ENCODE data around the gene ATG4D. TPM values are rescaled to one million over a fixed set of nuclear protein-coding genes. Genes with fewer than 3 reads are reported as not detected.

ATG4D gene
- total and polyA plus RNA-seq, 10 of the 15 experiments (the other 5 are each of a cell fraction or from before 2014, with no cell fraction given): 0.39 to 28.7 (median 13.4) TPM

GRCh38 chr19:10520652-10521318 lies 22.9 kb upstream of the ATG4D start (continued):
- TF ChIP-seq E4F1 (IDR thresholded peaks at IDR 0.05; ENCODE audit: borderline replicate concordance, partially characterized antibody): no peak
- no peak for TF ChIP-seq MLLT1 (IDR thresholded peaks at IDR 0.05)

GRCh38 chr19:10521461-10522171 lies 22.1 kb upstream of the ATG4D start:
- Histone ChIP-seq H3K36me3 (ENCODE audit: control insufficient read depth in 2 of 2, insufficient read depth in 2 of 2, low read length in 1 of 2) (no peaks in the 10 kb centered on the region), H4K20me1 (ENCODE audit: control insufficient read depth, insufficient read depth) (no peaks in the 10 kb centered on the region), H3K9me3 (replicated peaks; ENCODE audit: control insufficient read depth, insufficient read depth, low read length) (no peaks in the 10 kb centered on the region), H3K4me2 (ENCODE audit: control insufficient read depth, insufficient read depth) (no peak overlapping the region), H3K4me3 (no peak overlapping the region), H3K27ac (ENCODE audit: control insufficient read depth, insufficient read depth) (no peak overlapping the region), H2AFZ (ENCODE audit: control insufficient read depth, low read depth, low read length) (no peak overlapping the region), H3K9ac (ENCODE audit: control insufficient read depth, insufficient read depth, low read length) (no peak overlapping the region), H3K27me3 (replicated peaks in 1 of 2; ENCODE audit: control insufficient read depth in 2 of 2, insufficient read depth in 2 of 2, low read length in 1 of 2) (peaks cover 4 to 10% of the 10 kb centered on the region in 2 experiments), H3K79me2 (ENCODE audit: control insufficient read depth, insufficient read depth, low read length) (no peaks in the 10 kb centered on the region), H3K4me1 (ENCODE audit: control insufficient read depth, insufficient read depth, low read length) (peaks cover 11% of the 10 kb centered on the region)
- ChIA-PET SMC1A (ENCODE audit: uncharacterized antibody, unreplicated experiment) (no interaction called here), RAD21 (ENCODE audit: unreplicated experiment) (no interaction called here), CTCF (interaction anchor here (1.1 to 1.6 kb wide), 3 partner anchors 11 to 123 kb away, joined by 3 to 4 read pairs (median 3); no protein-coding TSS in a partner anchor), POLR2A (interaction anchor here (0.5 kb wide), 2 partner anchors 14 to 122 kb away, joined by 3 to 7 read pairs; no protein-coding TSS in a partner anchor)
- in situ Hi-C loops (cut with MboI) (no loop called here), intact Hi-C loops (cut with micrococcal nuclease; ENCODE audit: unreplicated experiment) (no loop called here)
- ATAC-seq (no peak), DNase-seq (ENCODE audit: low read depth, low spot score) (no peak), FAIRE-seq (no peak)
- 45% methylated on average over 13 of the region's 13 CpGs for WGBS (ENCODE audit: insufficient coverage, insufficient replicate concordance, low lambda C conversion rate, missing lambda C conversion rate)
- no TSS peak for BruUV-seq (replicated peaks)
- TF ChIP-seq CBX3 (IDR thresholded peaks at IDR 0.05; ENCODE audit: borderline replicate concordance, low read depth): no peak
- TF ChIP-seq SMAD5 (IDR thresholded peaks at IDR 0.05; ENCODE audit: low read depth): no peak
- TF ChIP-seq RBBP5 (conservative IDR thresholded peaks at IDR 0.05): no peak
- TF ChIP-seq MTA2 (IDR thresholded peaks at IDR 0.05; ENCODE audit: low read depth): no peak
- TF ChIP-seq E2F8 (IDR thresholded peaks at IDR 0.05; ENCODE audit: low read depth, partially characterized antibody): no peak
- no peak for TF ChIP-seq DPF2 (IDR thresholded peaks at IDR 0.05)
- no peak for TF ChIP-seq SPI1 (IDR thresholded peaks at IDR 0.05; ENCODE audit: borderline replicate concordance, insufficient read depth, low read depth, low read length)
- no peak for TF ChIP-seq RELA (IDR thresholded peaks at IDR 0.05; ENCODE audit: borderline replicate concordance, partially characterized antibody)
- no peak for TF ChIP-seq MEF2A (IDR thresholded peaks at IDR 0.05; ENCODE audit: insufficient read depth, low read depth, low read length)
- no peak for TF ChIP-seq CTCF (IDR thresholded peaks at IDR 0.05 in 2 of 3, conservative IDR thresholded peaks at IDR 0.05 in 1 of 3; ENCODE audit: control insufficient read depth in 2 of 3, extremely low read depth in 1 of 3, insufficient read depth in 1 of 3, low read depth in 3 of 3, low read length in 3 of 3)

Data from GM12878 (cell line).